ENCODE data around the gene PLA1A.
"Not testable (repeated sequence)": the region's sequence is repeated elsewhere in the genome, so short reads cannot be mapped to it uniquely, and the experiment has no call there.

Gene PLA1A

DNA sequence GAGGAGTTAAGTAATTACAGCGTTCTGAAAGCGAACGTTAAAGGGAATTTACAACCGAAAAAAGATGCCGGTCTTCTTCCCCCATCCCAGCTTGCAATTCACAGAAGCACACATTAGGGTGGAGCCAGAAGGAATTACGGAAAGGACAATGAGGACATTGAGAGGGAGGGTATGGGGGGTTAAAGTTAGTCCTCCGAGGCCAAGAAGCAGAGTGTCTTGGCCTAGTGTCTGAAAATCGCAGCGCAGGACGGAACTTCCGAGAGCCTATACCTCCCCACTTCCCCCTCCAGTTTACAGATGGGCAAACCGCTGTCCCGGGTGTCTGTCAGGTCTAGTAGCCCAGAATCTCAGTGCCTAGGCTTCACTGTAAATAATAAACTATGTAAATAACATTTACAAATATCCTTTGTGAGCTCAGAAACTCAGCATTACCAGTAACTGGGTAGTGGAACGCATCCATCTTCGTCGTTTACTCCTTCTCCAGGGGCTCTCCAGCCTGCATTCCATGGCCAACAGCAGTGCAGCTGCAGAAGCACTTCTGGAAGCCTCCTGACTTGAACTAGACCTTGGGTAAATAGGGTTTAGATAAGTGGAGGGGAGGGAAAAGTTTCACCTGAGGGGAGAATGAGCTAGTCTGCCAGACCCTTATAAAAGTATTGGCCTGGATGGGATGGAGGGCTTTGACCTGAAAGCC, 17.5 kb upstream of the PLA1A start:
- DNase-seq = peak in 5 of 14 donors; percentile 41 to 68 (median 43)

DNA sequence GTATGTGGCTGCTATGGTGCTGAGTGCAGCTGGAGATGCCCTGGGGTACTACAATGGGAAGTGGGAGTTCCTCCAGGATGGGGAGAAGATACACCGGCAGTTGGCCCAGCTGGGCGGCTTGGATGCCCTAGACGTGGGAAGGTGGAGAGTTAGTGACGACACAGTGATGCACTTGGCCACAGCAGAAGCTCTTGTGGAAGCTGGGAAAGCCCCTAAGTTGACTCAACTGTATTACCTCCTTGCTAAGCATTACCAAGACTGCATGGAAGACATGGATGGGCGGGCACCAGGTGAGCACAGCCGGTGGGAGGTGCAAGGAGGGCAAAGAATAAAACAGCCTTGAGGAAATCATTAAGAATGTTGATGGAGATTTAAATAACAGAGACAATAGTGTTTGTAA, 15.5 kb upstream of the PLA1A start:
- DNase-seq = no peak

DNA sequence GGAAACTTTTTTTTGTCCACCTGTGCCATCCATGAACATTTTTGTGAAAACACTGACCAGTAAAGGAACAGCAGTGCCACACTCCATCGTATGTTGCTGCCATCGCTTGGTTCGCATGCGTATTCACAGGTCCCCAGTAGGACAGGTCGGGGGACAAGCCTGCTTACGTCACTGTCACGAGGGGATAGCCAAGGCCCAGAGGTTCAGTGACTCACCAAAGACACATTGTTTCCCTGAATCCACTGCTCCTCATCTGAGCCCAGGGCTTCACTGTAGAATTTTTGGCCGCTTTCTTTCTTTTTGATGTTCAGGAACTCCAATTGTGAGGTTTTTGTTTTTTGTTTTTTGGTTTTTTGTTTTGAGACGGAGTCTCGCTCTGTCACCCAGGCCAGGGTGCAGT, 12.5 kb upstream of the PLA1A start:
- DNase-seq = no peak

DNA sequence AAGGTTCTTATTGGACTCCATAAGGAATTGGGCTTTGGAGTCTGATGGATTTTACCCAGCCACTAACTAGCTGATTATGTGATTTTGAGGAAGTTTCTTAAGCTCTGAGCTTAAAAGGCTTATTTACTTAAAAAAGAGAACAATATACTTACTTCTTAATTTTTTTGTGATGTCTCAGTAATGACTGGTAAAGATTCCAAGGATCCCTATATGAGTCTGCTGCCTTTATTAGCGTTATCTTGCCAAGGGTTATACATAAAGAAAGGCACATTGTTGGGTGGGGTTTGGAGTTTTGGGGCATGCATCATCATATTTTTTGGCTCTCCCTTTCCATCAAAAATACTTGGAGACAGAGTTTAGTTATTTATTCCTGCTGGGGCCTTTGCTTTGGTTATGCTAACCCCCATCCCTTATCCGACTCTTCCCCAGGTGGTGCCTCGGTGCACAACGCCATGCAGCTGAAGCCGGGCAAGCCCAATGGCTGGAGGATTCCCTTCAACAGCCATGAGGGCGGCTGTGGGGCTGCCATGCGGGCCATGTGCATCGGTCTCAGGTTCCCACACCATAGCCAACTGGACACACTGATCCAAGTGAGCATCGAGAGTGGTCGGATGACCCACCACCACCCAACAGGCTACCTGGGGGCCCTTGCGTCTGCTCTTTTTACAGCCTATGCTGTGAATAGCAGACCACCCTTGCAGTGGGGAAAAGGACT, 11.7 kb upstream of the PLA1A start:
- DNase-seq = no peak

DNA sequence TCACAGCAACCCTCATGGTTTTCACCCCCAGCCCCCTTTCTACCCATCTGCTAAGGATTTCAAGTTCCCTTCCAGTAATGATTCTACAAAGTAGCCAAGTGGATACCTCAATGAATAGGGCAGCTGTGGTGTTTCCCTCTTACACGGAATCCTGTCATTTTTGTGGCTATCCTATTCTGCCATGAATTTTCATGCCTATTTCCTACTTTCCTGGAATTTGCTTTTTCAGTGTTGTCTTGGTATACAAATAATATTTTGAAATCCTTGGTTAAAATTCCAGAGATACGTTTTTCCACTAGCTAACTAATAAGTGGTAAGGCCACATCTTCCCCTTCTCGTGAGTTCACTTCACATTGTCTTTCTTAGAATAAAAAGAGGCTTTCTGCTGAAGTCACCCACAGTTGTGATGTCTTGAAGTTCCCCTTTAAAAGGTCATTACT, 10.9 kb upstream of the PLA1A start:
- DNase-seq = no peak

DNA sequence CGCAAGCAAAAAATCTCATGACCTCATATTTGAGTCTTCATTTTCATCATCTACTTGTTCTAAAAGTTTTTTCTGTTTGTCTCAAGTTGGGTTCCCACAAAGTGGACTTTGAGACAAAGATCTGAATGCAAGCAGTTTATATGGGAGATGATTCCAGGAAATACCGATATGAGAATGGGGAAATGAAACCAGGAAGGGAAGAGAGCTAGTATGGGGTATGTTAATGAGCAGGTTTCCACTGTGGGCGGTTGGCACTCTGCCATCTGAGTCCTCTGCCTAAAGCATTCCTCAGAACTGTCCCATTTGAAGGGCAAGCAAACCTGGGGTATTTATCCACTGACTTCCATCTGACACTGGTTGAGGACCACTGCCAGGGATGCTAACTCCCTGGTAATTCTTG, 9.6 kb upstream of the PLA1A start:
- DNase-seq = peak in 1 of 14 donors; percentile 15

DNA sequence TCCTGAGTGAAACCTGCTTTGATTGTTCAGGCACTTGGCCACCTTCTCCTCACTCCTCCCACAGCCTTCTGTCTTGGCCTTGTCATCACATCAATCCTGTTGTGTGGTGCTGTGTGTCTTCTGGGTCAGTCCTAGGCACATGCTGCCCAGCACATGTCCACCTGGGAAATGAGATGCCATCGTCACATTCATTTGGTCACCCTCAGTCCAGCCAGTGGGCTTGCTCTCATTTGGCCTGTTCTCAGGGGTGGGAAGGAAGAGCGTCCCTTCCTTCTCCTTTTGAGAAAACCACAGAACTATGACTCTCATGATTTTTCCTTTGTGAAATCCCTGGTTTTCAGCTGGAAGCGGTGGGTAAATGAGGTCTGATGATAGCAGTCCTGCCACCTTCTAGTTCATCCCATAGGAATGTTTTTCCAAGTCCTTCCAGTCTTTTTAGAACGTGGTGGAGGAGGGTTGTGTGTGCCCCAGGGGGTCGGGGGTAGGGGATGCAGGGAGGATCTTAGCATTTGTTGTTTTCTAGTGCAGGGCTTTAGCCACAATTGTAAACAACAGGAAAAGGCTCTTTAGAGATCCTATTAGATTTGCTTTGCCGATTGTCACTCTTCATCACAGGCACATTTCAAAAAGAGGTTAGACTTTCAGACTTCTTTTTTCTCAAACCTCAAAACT, 8.4 kb upstream of the PLA1A start:
- DNase-seq = peak in 1 of 14 donors; percentile 20

DNA sequence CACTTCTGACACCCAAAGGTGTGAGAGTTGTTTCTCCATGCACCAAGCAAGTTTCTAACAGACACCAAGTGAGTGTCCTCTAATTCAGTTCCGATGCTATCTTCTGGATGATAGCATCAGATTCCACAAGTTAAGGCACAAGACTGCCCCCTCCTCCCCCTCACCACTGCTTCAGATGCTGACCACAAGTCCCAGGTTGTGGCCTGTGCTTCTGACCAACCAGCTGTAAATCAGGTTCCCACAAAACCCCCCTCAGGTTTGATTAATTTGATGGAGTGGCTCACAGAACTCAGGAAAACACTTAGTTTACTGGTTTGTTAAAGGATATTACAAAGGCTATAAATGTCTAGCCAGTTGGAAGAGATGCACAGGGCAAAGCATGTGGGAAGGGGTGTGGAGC, 7.0 kb upstream of the PLA1A start:
- DNase-seq = no peak

DNA sequence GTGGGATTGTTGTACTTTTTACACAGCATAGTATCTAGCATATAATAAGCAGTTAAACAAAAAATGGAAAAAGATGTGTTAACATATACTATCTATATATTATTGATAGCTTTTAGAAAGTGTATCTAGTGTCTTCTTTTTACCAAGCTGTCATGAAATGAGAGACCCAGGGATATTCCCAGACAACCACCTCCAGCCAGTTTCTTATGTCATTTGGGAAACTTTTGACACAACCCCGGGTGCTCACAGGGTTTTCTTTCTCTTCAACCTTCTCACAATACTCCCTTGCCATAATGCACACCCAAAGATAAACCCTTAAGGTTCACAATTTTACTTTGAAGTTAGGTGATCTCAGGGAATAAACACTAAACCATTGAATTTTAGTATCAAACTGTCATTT, 4.8 kb upstream of the PLA1A start:
- no peak for DNase-seq

DNA sequence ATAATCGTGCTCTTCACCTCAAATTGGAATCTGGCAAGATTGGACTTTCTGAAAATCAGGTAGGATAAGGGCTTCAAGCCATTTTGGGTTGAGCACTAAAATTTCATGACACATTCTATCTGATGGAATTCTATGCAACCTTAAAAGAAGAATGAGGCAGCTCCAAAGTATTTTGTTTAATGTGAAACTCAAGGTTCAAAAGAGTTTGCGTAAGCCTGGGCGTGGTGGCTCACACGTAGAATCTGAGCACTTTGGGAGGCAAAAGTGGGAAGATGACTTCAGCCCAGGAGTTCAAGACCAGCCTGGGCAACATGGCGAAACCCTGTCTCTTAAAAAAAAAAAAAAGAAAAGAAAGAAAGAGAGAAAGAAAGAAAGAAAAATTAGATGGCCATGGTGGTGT, 3.6 kb upstream of the PLA1A start:
- no peak for DNase-seq

DNA sequence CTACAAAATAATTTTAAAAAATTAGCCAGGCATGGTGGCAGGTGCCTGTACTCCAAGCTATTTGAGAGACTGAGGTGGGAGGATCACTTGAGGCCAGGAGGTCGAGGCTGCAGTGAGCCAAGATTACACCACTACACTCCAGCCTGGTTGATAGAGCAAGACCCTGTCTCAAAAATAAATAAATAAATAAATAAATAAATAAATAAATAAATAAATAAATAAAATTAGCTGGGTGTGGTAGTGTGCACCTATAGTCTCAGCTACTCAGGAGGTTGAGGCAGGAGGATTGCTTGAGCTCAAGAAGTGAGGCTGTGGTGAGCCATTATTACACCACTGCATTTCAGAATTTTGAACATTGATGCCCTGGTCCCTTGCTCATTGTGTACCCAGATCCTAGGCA, 2.8 kb upstream of the PLA1A start:
- DNase-seq = not testable (repeated sequence)

DNA sequence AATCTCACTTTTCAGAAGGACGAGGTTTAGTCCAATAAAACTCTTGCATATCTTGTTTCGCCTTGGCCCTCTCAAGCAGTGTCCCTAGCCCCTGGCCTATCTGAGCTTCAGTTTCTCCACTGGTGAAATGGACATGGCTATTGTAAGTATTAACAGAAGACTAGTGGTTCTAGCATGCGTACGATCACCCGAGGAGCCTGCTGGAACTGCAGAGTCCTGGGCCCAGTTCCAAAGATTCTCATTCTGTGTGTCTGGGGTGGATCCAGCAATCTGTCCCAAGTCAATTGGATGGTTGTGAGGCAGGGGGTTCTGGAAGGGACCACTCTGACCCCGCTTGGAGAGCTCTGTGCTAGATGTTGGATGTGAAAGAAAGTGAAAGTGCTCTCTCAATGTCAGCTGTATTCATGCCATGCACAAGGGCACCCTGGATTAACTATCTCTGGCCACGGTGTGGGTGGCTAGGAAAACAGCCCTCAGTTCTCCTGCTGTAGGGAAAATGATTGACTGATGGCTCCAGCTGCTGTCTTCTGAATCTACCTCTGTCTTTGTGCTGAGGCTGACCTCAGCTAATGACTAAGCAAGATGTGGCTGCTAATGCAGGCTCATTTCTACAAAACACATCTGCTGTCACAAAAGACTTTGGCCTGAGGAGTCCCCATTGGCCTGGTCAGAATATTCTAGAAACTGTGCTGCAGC, 1.9 kb upstream of the PLA1A start:
- peak in 2 of 14 donors; percentile 20 for DNase-seq

DNA sequence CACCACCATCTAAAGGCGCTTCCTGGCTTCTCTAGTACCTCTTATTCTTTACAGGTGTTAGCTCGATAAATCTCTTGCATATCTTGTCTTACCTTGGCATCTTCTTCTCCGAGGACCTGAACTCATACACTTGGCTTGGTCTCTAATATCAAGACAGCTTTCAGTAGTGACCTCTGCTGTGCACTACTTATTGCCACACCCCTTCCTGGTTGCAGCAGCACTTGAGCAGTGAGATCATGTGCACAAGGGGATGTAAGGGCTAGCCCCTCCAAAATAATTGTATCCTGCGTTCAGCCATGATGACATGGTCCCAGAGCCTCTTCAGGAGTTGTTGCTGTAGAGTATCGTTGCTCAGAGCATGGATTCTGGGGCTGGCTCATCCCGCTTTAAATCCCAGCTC, 1.3 kb upstream of the PLA1A start:
- DNase-seq = no peak

DNA sequence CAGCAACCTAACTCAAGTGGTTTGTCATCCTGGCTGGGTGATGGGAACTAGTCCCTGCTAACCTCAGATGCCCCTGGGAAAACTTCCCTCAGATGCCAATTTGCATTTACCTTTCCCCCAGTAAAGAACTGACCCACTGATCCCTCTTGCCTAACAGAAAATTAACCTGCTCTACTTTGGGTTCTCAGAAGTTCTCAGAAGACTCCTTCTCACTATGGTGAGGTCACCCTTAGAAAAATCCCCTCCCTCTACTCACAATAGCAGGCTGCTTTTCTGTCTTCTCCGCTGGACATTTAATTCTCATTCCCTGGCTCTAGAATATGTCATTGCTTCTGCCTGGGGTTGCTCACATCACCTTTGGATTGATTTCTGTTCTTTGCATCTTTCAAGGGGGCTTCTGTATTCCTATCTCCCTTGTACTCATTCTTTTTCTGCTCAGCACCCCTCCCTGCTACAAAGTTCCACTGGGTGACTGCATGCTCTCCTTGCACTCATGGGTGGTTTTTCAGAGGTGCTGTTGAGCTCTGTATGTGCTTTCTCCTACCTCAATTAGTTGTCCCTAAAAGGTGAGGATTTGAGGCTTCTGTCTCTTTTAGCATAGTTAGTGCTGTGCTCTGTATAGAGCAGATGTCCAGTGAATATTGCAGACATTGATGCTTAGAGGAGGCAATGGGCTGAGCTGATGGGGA, 869 bp downstream of the PLA1A start:
- DNase-seq = no peak

DNA sequence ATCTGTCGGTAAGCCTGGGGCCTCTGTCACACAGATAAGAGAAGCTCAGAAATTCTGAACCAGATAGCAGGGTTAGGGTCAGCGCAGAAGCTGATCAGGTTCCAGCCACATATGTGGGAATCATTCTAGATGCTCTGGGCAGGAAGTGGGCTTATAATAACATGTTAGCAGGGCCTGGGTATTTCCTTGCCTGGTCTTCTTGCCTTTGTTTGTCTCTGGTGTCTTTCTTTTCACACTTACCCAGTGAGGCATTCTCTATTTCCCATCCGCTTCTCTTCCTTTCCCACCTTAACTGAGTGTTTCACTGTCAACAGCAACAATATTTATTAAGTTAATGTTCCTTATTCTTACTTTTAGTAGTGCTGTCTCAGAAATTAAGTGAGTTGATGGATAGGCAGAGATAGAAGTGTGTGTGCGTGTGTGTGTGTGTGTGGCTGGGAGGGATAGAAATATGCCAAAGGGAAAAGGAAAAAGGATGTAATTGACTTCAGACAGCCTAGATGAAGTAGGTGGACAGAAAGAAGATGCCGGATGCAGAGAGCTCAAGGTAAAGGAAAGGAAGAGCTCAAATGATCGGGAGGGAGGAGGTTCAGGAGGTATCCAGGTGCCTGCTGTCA, 2.0 kb downstream of the PLA1A start:
- no peak for DNase-seq

DNA sequence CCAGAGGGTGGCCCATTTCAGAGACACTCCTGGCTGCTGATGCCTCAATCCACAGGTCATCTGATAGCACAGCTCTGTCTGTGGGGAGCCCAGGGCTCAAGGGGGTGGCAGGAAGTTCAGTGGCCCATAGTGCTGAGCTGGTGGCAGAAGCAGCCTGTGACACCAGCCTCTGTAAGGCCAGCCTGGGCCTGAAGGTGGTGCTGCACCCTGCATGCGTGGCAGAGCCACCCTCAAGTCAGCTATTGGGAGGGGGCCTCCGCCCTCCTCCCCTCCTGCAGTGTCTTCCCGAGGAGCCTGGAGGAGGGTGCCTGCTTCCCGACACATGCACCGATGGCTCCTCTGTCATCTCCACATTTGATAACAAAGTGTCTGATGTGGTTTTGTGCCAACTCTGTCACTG, 3.0 kb downstream of the PLA1A start:
- no peak for DNase-seq

DNA sequence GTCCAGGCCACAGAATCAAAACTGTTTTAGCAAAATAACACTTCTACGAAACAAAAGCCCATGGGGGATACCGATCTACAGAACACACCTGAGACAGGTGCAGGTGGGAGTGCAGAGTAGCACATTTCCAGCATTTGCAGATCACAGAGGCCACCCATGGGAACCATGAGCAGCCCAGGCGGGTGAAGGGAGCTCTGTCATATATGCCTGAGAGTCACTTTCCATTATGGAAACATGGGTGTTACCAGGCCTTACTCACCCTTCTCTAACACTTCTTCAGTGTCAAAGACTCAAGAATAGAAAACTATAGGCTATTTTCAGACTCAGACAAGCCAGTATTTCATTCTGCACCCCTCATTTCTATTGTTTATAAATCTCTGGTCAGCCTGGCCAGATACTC, 3.5 kb downstream of the PLA1A start:
- DNase-seq = no peak

DNA sequence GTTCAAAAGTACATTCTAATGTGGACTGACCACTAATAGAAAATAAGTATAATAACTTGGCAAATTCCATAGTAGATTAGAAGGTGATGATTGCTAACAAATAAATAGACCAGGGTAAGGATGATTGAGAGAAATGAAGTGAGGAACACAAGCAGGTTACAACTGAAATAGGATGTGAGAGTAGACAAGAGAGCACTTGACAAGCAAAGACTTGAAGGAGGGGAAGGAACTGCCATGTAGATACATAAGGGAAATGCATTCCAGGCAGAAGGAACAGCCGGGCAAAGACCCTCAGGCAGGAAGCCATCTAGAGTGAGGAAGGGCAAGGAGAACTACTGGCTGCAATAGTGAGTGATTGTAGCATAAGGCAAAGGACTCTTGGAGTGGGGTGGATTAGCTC, 5.0 kb downstream of the PLA1A start:
- DNase-seq = no peak

DNA sequence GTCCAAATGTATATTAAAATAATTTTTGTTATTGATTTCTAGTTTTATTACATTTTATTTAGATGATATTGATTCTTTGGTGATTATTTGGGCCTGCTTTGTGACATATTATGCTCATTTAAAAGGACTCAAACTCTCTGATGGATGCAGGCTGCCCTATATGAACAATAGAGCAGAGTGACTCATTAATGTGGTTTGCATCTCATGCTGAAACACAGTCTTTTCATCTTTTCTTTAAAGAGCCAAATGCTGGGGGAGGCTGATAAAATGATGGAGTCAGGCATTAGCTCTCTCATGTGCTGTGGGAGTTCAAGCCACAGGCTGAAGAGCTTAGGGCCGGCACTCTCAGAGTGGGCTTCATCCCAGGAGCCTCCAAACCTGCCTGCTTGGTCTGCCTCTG, 7.2 kb downstream of the PLA1A start:
- no peak for DNase-seq

DNA sequence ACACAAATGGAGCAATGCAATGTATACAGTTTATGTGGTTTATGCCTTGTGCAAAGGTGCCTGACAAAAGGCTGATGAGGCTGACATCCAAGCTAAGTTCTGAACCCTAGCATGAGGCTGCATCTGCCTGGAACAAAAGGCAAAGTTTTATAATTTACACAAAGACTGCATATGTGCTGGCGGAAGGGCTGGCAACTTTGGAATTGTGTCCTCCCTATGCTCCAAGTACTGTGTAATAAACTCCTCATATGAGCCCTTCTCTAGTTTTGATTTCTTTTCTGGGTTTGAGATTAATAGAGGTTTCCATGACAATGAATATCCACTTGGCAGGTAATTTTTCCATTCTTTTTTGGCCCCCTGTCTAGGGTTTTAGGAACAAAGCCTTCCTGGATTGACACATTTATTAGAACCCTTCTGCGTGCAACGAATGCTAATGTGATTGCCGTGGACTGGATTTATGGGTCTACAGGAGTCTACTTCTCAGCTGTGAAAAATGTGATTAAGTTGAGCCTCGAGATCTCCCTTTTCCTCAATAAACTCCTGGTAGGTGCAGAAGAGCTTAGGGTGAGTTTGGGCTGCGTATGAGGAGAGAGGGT, 10.8 kb downstream of the PLA1A start:
- DNase-seq = no peak

DNA sequence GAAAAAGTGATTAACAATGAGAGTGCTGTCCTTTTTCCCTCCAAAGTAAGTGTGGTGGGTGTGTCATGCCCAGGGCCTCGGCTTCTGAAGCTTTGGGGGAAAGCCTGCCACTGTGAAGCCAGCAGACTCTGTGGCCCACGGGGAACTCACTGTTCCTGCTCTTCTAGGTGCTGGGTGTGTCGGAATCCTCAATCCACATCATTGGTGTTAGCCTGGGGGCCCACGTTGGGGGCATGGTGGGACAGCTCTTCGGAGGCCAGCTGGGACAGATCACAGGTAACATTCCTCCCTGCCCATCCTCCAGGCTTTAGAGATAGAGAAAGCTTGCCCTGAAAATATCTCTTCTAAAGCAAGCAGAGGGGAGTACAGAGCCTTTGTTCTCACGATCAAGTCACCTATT, 11.6 kb downstream of the PLA1A start:
- no peak for DNase-seq

DNA sequence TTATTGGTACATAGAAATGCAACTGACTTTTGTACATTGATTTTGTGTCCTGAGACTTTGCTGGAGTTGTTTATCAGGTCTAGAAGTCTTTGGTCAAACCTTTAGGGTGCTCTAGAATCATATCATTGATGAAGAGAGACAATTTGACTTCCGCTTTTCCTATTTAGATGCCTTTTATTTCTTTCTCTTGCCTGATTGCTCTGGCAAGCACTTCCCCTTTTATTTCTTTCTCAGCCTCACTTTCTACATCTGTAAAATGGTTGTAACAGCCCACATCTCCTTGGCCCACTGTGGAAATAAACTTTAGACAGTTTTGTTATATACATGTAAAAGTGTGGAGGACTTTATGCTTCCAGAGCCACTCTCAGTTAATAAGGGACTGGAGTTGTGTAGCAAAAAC, 14.0 kb downstream of the PLA1A start:
- no peak for DNase-seq

Data from C1 segment of cervical spinal cord (tissue), 14 donors.